ENCODE results near the gene MAPK8IP2. TPM values are rescaled to one million over a fixed set of nuclear protein-coding genes. Genes with fewer than 3 reads are reported as not detected.
"Not testable (repeated sequence)": the region's sequence is repeated elsewhere in the genome, so short reads cannot be mapped to it uniquely, and the experiment has no call there.

The MAPK8IP2 gene
- total RNA-seq, 4 donors from 2014 or later = 3.0 to 6.1 (median 4.8) TPM

DNA sequence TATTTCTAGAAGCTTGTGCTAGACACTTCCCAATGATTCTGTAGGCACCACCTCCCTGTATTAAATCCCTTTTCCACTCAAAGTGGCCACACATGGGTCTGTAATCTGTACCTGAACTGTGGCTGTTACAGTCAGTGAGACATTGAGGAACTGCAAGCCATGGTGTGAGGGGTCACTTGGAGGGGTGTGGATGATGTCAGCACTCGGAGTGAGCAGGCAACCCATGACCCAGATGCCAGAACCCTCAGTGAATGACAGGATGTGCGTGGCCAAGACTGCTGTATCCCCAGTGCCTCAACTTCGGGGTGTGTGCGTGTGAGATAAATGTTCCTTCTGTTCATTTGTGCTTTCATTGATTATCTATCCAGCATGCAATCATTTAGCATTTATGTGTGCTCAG lies 57.3 kb downstream of the MAPK8IP2 start:
- no peaks in the 10 kb centered on the region for H3K4me1 ChIP-seq
- TF ChIP-seq EP300 (IDR thresholded peaks at IDR 0.05) = no peak
- TF ChIP-seq, protein P1, sequence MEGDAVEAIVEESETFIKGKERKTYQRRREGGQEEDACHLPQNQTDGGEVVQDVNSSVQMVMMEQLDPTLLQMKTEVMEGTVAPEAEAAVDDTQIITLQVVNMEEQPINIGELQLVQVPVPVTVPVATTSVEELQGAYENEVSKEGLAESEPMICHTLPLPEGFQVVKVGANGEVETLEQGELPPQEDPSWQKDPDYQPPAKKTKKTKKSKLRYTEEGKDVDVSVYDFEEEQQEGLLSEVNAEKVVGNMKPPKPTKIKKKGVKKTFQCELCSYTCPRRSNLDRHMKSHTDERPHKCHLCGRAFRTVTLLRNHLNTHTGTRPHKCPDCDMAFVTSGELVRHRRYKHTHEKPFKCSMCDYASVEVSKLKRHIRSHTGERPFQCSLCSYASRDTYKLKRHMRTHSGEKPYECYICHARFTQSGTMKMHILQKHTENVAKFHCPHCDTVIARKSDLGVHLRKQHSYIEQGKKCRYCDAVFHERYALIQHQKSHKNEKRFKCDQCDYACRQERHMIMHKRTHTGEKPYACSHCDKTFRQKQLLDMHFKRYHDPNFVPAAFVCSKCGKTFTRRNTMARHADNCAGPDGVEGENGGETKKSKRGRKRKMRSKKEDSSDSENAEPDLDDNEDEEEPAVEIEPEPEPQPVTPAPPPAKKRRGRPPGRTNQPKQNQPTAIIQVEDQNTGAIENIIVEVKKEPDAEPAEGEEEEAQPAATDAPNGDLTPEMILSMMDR (IDR thresholded peaks at IDR 0.05) = no peak
- no peak for TF ChIP-seq POLR2A (IDR thresholded peaks at IDR 0.05)
- H3K4me3 ChIP-seq = no peak overlapping the region
- no peaks in the 10 kb centered on the region for H3K9me3 ChIP-seq
- no peak overlapping the region for H3K27ac ChIP-seq
- no peaks in the 10 kb centered on the region for H3K36me3 ChIP-seq
- whole genome bisulfite sequencing, 2 donors = 37 to 46% methylated on average over 4 of the region's 4 CpGs
- DNase-seq (ENCODE audit: low spot score in 2 of 2) = no peak
- peaks cover 0 to 7% of the 10 kb centered on the region in 2 donors for H3K27me3 ChIP-seq

DNA sequence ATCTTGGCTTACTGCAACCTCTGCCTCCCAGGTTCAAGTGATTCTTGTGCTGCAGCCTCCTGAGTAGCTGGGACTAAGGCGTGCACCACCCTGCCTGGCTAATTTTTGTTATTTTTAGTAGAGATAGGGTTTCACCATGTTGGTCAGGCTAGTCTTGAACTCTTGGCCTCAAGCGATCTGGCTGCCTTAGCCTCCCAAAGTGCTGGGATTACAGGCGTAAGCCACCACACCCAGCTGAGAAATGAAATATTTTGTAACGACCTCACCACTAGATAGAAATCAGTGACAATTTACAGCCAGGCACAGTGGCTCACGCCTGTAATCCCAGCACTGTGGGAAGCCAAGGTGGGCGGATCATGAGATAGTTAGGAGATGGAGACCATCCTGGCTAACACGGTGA lies 59.1 kb downstream of the MAPK8IP2 start:
- H3K4me1 ChIP-seq; H3K36me3 ChIP-seq; H3K27me3 ChIP-seq; H3K27ac ChIP-seq; DNase-seq (ENCODE audit: low spot score in 2 of 2); H3K4me3 ChIP-seq; H3K9me3 ChIP-seq: not testable (repeated sequence)
- WGBS, 2 donors = 92 to 94% methylated on average over 7 of the region's 7 CpGs

DNA sequence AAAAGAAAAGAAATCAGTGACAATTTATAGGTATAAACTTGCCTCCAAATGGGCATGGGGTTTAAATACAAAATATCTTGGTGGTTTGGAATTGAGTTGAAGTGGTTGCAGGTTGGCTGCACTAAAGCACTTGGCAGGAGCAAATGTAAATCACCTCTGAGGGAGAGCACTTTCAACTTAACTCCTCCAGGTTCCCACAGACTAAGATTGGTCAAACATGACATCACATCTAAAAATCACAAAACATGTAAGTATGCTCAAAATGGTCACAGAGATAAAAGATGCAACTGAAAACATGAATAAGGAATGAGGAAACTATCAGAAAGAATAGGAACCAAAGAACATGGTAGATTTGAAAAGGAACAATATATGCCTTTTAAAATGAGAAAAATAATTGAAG lies 59.7 kb downstream of the MAPK8IP2 start:
- peaks cover 0 to 7% of the 10 kb centered on the region in 2 donors for H3K27me3 ChIP-seq
- no peak overlapping the region for H3K27ac ChIP-seq
- DNase-seq (ENCODE audit: low spot score in 2 of 2) = no peak
- H3K4me1 ChIP-seq = no peaks in the 10 kb centered on the region
- H3K4me3 ChIP-seq = no peak overlapping the region
- no peaks in the 10 kb centered on the region for H3K36me3 ChIP-seq
- H3K9me3 ChIP-seq = no peaks in the 10 kb centered on the region
- TF ChIP-seq, protein P1 (IDR thresholded peaks at IDR 0.05) = no peak
- no peak for TF ChIP-seq POLR2A (IDR thresholded peaks at IDR 0.05)
- no peak for TF ChIP-seq EP300 (IDR thresholded peaks at IDR 0.05)

Other genes with a start within 250 kb of the MAPK8IP2 start
- 10 to 100 TPM; 48.5 to 77.7 (median 68.3) TPM for gene SBF1, start 125.8 kb upstream of the MAPK8IP2 start, total RNA-seq
- not detected for gene ADM2, start 119.2 kb upstream of the MAPK8IP2 start, total RNA-seq
- gene MIOX, start 113.9 kb upstream of the MAPK8IP2 start, total RNA-seq = not detected
- 10 to 100 TPM; 53.7 to 85.2 (median 58.1) TPM for gene LMF2, start 93.1 kb upstream of the MAPK8IP2 start, total RNA-seq
- gene NCAPH2, start 92.6 kb upstream of the MAPK8IP2 start, total RNA-seq = 10 to 100 TPM; 43.9 to 57.3 (median 45.0) TPM
- gene SCO2, start 75.2 kb upstream of the MAPK8IP2 start, total RNA-seq = 1 to 10 TPM in 3 of 4 donors, not detected in 1; 2.5 to 3.9 (median 3.3) TPM
- 100 to 1,000 TPM in 1 of 4 donors, 10 to 100 TPM in 3; 33.1 to 239 (median 60.3) TPM for gene TYMP, start 70.8 kb upstream of the MAPK8IP2 start, total RNA-seq
- gene KLHDC7B, start 54.9 kb upstream of the MAPK8IP2 start, total RNA-seq = under 1 TPM in 1 of 4 donors, not detected in 3; 0.90 TPM
- not detected for gene SYCE3, start 37.9 kb upstream of the MAPK8IP2 start, total RNA-seq
- 10 to 100 TPM in 3 of 4 donors, 1 to 10 TPM in 1; 7.2 to 22.6 (median 15.1) TPM for gene CPT1B, start 22.4 kb upstream of the MAPK8IP2 start, total RNA-seq
- gene CHKB, start 17.9 kb upstream of the MAPK8IP2 start, total RNA-seq = 10 to 100 TPM; 55.9 to 95.4 (median 74.4) TPM
- gene ARSA, start 27.4 kb downstream of the MAPK8IP2 start, total RNA-seq = 10 to 100 TPM; 33.2 to 51.5 (median 48.0) TPM
- gene SHANK3, start 72.0 kb downstream of the MAPK8IP2 start, total RNA-seq = 10 to 100 TPM; 10.3 to 29.4 (median 20.5) TPM
- gene ACR, start 137.4 kb downstream of the MAPK8IP2 start, total RNA-seq = 1 to 10 TPM in 2 of 4 donors, not detected in 2; 2.2 to 4.8 TPM
- gene RABL2B, start 182.8 kb downstream of the MAPK8IP2 start, total RNA-seq = 10 to 100 TPM; 14.5 to 35.7 (median 20.5) TPM